ENCODE data around the gene IL26.

DNA sequence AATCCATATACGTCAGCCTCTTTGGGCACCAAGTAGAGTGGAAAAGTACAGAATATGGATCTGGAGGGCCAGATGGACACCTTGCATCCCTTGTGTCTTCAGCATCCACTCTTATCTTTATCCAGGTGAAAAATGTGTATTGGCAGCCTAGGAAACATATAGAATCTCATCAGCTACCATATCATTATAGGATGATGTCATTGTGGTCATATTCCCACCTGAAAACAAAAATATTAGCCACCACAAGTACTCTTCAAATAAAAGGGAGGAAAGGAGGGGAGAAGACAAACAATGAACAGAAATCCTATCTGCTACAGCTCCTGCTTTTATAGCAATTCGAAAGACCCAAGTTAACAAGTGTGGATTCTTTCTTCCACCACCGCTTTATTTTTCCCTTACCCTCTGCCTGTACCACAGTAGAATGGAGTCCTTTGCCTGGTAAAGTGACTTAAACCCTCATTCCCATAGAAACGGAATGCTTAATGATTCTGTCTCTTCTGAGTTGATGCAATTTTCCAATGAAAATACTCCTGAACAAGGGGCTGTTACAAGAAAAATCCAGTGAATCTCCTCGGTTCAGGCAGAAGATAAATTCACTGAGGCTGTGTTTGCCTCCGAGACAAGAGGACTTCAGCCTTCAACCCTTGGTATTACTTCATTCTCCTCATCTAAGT is 13.8 kb upstream of the IL26 start:
- TF ChIP-seq, protein P1, sequence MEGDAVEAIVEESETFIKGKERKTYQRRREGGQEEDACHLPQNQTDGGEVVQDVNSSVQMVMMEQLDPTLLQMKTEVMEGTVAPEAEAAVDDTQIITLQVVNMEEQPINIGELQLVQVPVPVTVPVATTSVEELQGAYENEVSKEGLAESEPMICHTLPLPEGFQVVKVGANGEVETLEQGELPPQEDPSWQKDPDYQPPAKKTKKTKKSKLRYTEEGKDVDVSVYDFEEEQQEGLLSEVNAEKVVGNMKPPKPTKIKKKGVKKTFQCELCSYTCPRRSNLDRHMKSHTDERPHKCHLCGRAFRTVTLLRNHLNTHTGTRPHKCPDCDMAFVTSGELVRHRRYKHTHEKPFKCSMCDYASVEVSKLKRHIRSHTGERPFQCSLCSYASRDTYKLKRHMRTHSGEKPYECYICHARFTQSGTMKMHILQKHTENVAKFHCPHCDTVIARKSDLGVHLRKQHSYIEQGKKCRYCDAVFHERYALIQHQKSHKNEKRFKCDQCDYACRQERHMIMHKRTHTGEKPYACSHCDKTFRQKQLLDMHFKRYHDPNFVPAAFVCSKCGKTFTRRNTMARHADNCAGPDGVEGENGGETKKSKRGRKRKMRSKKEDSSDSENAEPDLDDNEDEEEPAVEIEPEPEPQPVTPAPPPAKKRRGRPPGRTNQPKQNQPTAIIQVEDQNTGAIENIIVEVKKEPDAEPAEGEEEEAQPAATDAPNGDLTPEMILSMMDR (IDR thresholded peaks at IDR 0.05): no peak
- no peak for TF ChIP-seq POLR2A (IDR thresholded peaks at IDR 0.05)
- no peak for TF ChIP-seq POLR2AphosphoS5 (IDR thresholded peaks at IDR 0.05; ENCODE audit: insufficient read depth in 1 of 2, low read depth in 1 of 2)

Measured in vagina (tissue), 2 donors.